ENCODE measurements around the gene POLDIP3.
"Not testable (repeated sequence)": the region's sequence is repeated elsewhere in the genome, so short reads cannot be mapped to it uniquely, and the experiment has no call there.

POLDIP3 gene

GRCh38 chr22:42615860-42616175 is 1.1 kb upstream of the POLDIP3 start:
- H3K9ac ChIP-seq (ENCODE audit: low read length in 2 of 2): peak overlapping the region; percentile 90 to 97
- H3K4me3 ChIP-seq (ENCODE audit: low read length in 2 of 2): peak overlapping the region; percentile 86 to 99
- H3K27me3 ChIP-seq (ENCODE audit: control insufficient read depth in 1 of 2, insufficient read depth in 2 of 2, low read length in 2 of 2); H3K9me3 ChIP-seq (ENCODE audit: control insufficient read depth in 2 of 2, low read length in 2 of 2): not testable (repeated sequence)
- peaks cover 8 to 11% of the 10 kb centered on the region in 2 donors for H3K36me3 ChIP-seq (ENCODE audit: control insufficient read depth in 2 of 2, insufficient read depth in 2 of 2, low read length in 2 of 2)
- peaks cover 35% of the 10 kb centered on the region for H3K4me1 ChIP-seq (ENCODE audit: control insufficient read depth, insufficient read depth, low read length)
- peak overlapping the region; percentile 98 for H3K27ac ChIP-seq (ENCODE audit: low read length)

GRCh38 chr22:42615092-42615859 is 593 bp upstream of the POLDIP3 start:
- Histone ChIP-seq H3K9me3 (ENCODE audit: control insufficient read depth in 2 of 2, low read length in 2 of 2) (no peaks in the 10 kb centered on the region), H3K27me3 (ENCODE audit: control insufficient read depth in 1 of 2, insufficient read depth in 2 of 2, low read length in 2 of 2) (no peaks in the 10 kb centered on the region), H3K9ac (ENCODE audit: low read length in 2 of 2) (peak overlapping the region; percentile 90 to 97), H3K4me1 (ENCODE audit: control insufficient read depth, insufficient read depth, low read length) (peaks cover 40% of the 10 kb centered on the region), H3K4me3 (ENCODE audit: low read length in 2 of 2) (peak overlapping the region; percentile 86 to 99), H3K36me3 (ENCODE audit: control insufficient read depth in 2 of 2, insufficient read depth in 2 of 2, low read length in 2 of 2) (peaks cover 8 to 13% of the 10 kb centered on the region in 2 donors), H3K27ac (ENCODE audit: low read length) (peak overlapping the region; percentile 98)

GRCh38 chr22:42613872-42614301 is 796 bp downstream of the POLDIP3 start:
- Histone ChIP-seq H3K9ac (ENCODE audit: low read length in 2 of 2) (peak overlapping the region; percentile 90 to 97), H3K36me3 (ENCODE audit: control insufficient read depth in 2 of 2, insufficient read depth in 2 of 2, low read length in 2 of 2) (peaks cover 3 to 5% of the 10 kb centered on the region in 2 donors), H3K4me3 (ENCODE audit: low read length in 2 of 2) (peak overlapping the region; percentile 86 to 99), H3K27me3 (ENCODE audit: control insufficient read depth in 1 of 2, insufficient read depth in 2 of 2, low read length in 2 of 2) (no peaks in the 10 kb centered on the region), H3K9me3 (ENCODE audit: control insufficient read depth in 2 of 2, low read length in 2 of 2) (no peaks in the 10 kb centered on the region), H3K4me1 (ENCODE audit: control insufficient read depth, insufficient read depth, low read length) (peaks cover 49% of the 10 kb centered on the region), H3K27ac (ENCODE audit: low read length) (peak overlapping the region; percentile 98)

GRCh38 chr22:42612336-42612735 is 2.3 kb downstream of the POLDIP3 start:
- H3K9me3 ChIP-seq (ENCODE audit: control insufficient read depth in 2 of 2, low read length in 2 of 2): no peaks in the 10 kb centered on the region
- H3K27me3 ChIP-seq (ENCODE audit: control insufficient read depth in 1 of 2, insufficient read depth in 2 of 2, low read length in 2 of 2): no peaks in the 10 kb centered on the region
- H3K9ac ChIP-seq (ENCODE audit: low read length in 2 of 2): peak overlapping the region; percentile 43 to 55
- H3K4me3 ChIP-seq (ENCODE audit: low read length in 2 of 2): peak overlapping the region; percentile 58 to 86
- peak overlapping the region; percentile 41 for H3K27ac ChIP-seq (ENCODE audit: low read length)
- peaks cover 55% of the 10 kb centered on the region for H3K4me1 ChIP-seq (ENCODE audit: control insufficient read depth, insufficient read depth, low read length)
- peaks cover 6% of the 10 kb centered on the region in 2 donors for H3K36me3 ChIP-seq (ENCODE audit: control insufficient read depth in 2 of 2, insufficient read depth in 2 of 2, low read length in 2 of 2)

GRCh38 chr22:42611051-42611450 is 3.6 kb downstream of the POLDIP3 start:
- peak overlapping the region in 1 of 2 donors; percentile 29 for H3K9ac ChIP-seq (ENCODE audit: low read length in 2 of 2)
- peaks cover 55% of the 10 kb centered on the region for H3K4me1 ChIP-seq (ENCODE audit: control insufficient read depth, insufficient read depth, low read length)
- no peaks in the 10 kb centered on the region for H3K9me3 ChIP-seq (ENCODE audit: control insufficient read depth in 2 of 2, low read length in 2 of 2)

GRCh38 chr22:42610186-42610585 is 4.5 kb downstream of the POLDIP3 start:
- Histone ChIP-seq H3K27ac (ENCODE audit: low read length) (peak overlapping the region; percentile 24), H3K4me1 (ENCODE audit: control insufficient read depth, insufficient read depth, low read length) (peaks cover 48% of the 10 kb centered on the region), H3K9ac (ENCODE audit: low read length in 2 of 2) (peak overlapping the region in 1 of 2 donors; percentile 21), H3K27me3 (ENCODE audit: control insufficient read depth in 1 of 2, insufficient read depth in 2 of 2, low read length in 2 of 2) (no peaks in the 10 kb centered on the region), H3K4me3 (ENCODE audit: low read length in 2 of 2) (no peak overlapping the region), H3K36me3 (ENCODE audit: control insufficient read depth in 2 of 2, insufficient read depth in 2 of 2, low read length in 2 of 2) (peaks cover 6% of the 10 kb centered on the region in 2 donors), H3K9me3 (ENCODE audit: control insufficient read depth in 2 of 2, low read length in 2 of 2) (no peaks in the 10 kb centered on the region)

More at GRCh38 chr22:42611051-42611450, 3.6 kb downstream of the POLDIP3 start:
- H3K27me3 ChIP-seq (ENCODE audit: control insufficient read depth in 1 of 2, insufficient read depth in 2 of 2, low read length in 2 of 2): no peaks in the 10 kb centered on the region
- H3K36me3 ChIP-seq (ENCODE audit: control insufficient read depth in 2 of 2, insufficient read depth in 2 of 2, low read length in 2 of 2): peaks cover 6% of the 10 kb centered on the region in 2 donors
- peak overlapping the region in 1 of 2 donors; percentile 22 for H3K4me3 ChIP-seq (ENCODE audit: low read length in 2 of 2)
- no peak overlapping the region for H3K27ac ChIP-seq (ENCODE audit: low read length)

- Histone ChIP-seq H3K4me3 (ENCODE audit: low read length in 2 of 2) (peak overlapping the region; percentile 29 to 47), H3K4me1 (ENCODE audit: control insufficient read depth, insufficient read depth, low read length) (peaks cover 52% of the 10 kb centered on the region)
These were observed 5.8 kb downstream of the POLDIP3 start for GRCh38 chr22:42608823-42609361.

GRCh38 chr22:42608136-42608822 is 6.4 kb downstream of the POLDIP3 start:
- no peaks in the 10 kb centered on the region for H3K27me3 ChIP-seq (ENCODE audit: control insufficient read depth in 1 of 2, insufficient read depth in 2 of 2, low read length in 2 of 2)
- peaks cover 46% of the 10 kb centered on the region for H3K4me1 ChIP-seq (ENCODE audit: control insufficient read depth, insufficient read depth, low read length)
- peaks cover 6 to 10% of the 10 kb centered on the region in 2 donors for H3K36me3 ChIP-seq (ENCODE audit: control insufficient read depth in 2 of 2, insufficient read depth in 2 of 2, low read length in 2 of 2)
- H3K9me3 ChIP-seq (ENCODE audit: control insufficient read depth in 2 of 2, low read length in 2 of 2): no peaks in the 10 kb centered on the region
- H3K27ac ChIP-seq (ENCODE audit: low read length): peak overlapping the region; percentile 11
- peak overlapping the region; percentile 29 to 47 for H3K4me3 ChIP-seq (ENCODE audit: low read length in 2 of 2)
- peak overlapping the region; percentile 35 to 36 for H3K9ac ChIP-seq (ENCODE audit: low read length in 2 of 2)

More at GRCh38 chr22:42608823-42609361, 5.8 kb downstream of the POLDIP3 start:
- peaks cover 6 to 10% of the 10 kb centered on the region in 2 donors for H3K36me3 ChIP-seq (ENCODE audit: control insufficient read depth in 2 of 2, insufficient read depth in 2 of 2, low read length in 2 of 2)
- no peaks in the 10 kb centered on the region for H3K9me3 ChIP-seq (ENCODE audit: control insufficient read depth in 2 of 2, low read length in 2 of 2)
- peak overlapping the region; percentile 35 to 36 for H3K9ac ChIP-seq (ENCODE audit: low read length in 2 of 2)
- H3K27me3 ChIP-seq (ENCODE audit: control insufficient read depth in 1 of 2, insufficient read depth in 2 of 2, low read length in 2 of 2): no peaks in the 10 kb centered on the region
- H3K27ac ChIP-seq (ENCODE audit: low read length): peak overlapping the region; percentile 11

- peaks cover 9 to 13% of the 10 kb centered on the region in 2 donors for H3K36me3 ChIP-seq (ENCODE audit: control insufficient read depth in 2 of 2, insufficient read depth in 2 of 2, low read length in 2 of 2)
- H3K27me3 ChIP-seq (ENCODE audit: control insufficient read depth in 1 of 2, insufficient read depth in 2 of 2, low read length in 2 of 2); H3K4me3 ChIP-seq (ENCODE audit: low read length in 2 of 2); H3K9me3 ChIP-seq (ENCODE audit: control insufficient read depth in 2 of 2, low read length in 2 of 2); H3K9ac ChIP-seq (ENCODE audit: low read length in 2 of 2); H3K27ac ChIP-seq (ENCODE audit: low read length): not testable (repeated sequence)
- peaks cover 39% of the 10 kb centered on the region for H3K4me1 ChIP-seq (ENCODE audit: control insufficient read depth, insufficient read depth, low read length)
These were observed 7.0 kb downstream of the POLDIP3 start for GRCh38 chr22:42607641-42608040.

GRCh38 chr22:42604403-42604802 is 10.3 kb downstream of the POLDIP3 start:
- Histone ChIP-seq H3K36me3 (ENCODE audit: control insufficient read depth in 2 of 2, insufficient read depth in 2 of 2, low read length in 2 of 2) (peaks cover 24 to 28% of the 10 kb centered on the region in 2 donors), H3K9me3 (ENCODE audit: control insufficient read depth in 2 of 2, low read length in 2 of 2) (no peaks in the 10 kb centered on the region), H3K9ac (ENCODE audit: low read length in 2 of 2) (no peak overlapping the region), H3K27ac (ENCODE audit: low read length) (no peak overlapping the region), H3K27me3 (ENCODE audit: control insufficient read depth in 1 of 2, insufficient read depth in 2 of 2, low read length in 2 of 2) (no peaks in the 10 kb centered on the region), H3K4me3 (ENCODE audit: low read length in 2 of 2) (no peak overlapping the region), H3K4me1 (ENCODE audit: control insufficient read depth, insufficient read depth, low read length) (peaks cover 19% of the 10 kb centered on the region)
